ENCODE results near the gene PDXP. TPM values are rescaled to one million over a fixed set of nuclear protein-coding genes. Genes with fewer than 3 reads are reported as not detected.

Gene PDXP
- total RNA-seq, 4 donors from 2014 or later: 10.3 to 28.7 (median 16.6) TPM

- ATAC-seq (no peak), DNase-seq (no peak)
- Histone ChIP-seq H3K27ac (peak overlapping the region in 2 of 4 donors; percentile 13 to 20), H3K4me3 (no peak overlapping the region), H3K9me3 (no peaks in the 10 kb centered on the region), H3K27me3 (no peaks in the 10 kb centered on the region), H3K4me1 (peaks cover 22 to 26% of the 10 kb centered on the region in 2 donors), H3K36me3 (peaks cover 0 to 27% of the 10 kb centered on the region in 2 donors)
- in situ Hi-C loops (cut with MboI; ENCODE audit: low sequenced_read_pairs in 4 of 4): loop anchor here in 3 of 4 donors (5.0 to 10.0 kb wide), 2 partner anchors 34 to 56 kb away; no protein-coding TSS in a partner anchor
- intact Hi-C loops (cut with DNase I; ENCODE audit: low total_unique reads): loop anchor here (1.0 kb wide), 1 partner anchor 38 kb away; no protein-coding TSS in a partner anchor
- TF ChIP-seq, protein P1, sequence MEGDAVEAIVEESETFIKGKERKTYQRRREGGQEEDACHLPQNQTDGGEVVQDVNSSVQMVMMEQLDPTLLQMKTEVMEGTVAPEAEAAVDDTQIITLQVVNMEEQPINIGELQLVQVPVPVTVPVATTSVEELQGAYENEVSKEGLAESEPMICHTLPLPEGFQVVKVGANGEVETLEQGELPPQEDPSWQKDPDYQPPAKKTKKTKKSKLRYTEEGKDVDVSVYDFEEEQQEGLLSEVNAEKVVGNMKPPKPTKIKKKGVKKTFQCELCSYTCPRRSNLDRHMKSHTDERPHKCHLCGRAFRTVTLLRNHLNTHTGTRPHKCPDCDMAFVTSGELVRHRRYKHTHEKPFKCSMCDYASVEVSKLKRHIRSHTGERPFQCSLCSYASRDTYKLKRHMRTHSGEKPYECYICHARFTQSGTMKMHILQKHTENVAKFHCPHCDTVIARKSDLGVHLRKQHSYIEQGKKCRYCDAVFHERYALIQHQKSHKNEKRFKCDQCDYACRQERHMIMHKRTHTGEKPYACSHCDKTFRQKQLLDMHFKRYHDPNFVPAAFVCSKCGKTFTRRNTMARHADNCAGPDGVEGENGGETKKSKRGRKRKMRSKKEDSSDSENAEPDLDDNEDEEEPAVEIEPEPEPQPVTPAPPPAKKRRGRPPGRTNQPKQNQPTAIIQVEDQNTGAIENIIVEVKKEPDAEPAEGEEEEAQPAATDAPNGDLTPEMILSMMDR (IDR thresholded peaks at IDR 0.05 in 4 of 5, conservative IDR thresholded peaks at IDR 0.05 in 1 of 5): no peak
- TF ChIP-seq POLR2A (IDR thresholded peaks at IDR 0.05): no peak
Observed at GRCh38 chr22:37681001-37681424, 22.5 kb downstream of the PDXP start.

DNA sequence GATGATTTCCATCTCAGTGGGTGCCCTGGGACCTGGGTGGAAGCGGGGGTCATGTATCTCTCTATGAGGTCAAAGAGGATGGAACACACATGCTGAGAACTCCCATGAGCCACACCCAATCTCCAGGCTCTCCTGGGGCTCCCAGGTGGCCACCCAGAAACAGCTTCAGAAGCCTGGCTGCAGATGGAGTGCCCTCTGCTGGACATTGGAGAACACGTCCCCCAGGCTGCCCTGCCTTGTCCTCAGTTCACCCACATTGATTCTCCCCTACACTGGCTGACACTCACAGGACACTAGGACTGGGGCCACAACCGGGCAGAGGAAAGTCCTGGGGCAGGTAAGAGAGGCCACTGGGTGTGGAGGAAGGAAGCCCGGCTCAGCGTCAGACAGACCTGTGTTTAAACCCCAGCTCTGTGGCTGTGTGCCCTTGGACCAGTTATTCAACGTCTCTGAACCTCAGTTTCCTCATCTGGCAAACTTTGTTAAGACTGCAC, 23.1 kb downstream of the PDXP start:
- peak overlapping the region in 1 of 4 donors; percentile 20 for H3K27ac ChIP-seq
- H3K4me1 ChIP-seq: peaks cover 16 to 24% of the 10 kb centered on the region in 2 donors
- in situ Hi-C loops (cut with MboI; ENCODE audit: low sequenced_read_pairs in 4 of 4) (loop anchor here in 3 of 4 donors (5.0 to 10.0 kb wide), 2 partner anchors 34 to 57 kb away; no protein-coding TSS in a partner anchor), intact Hi-C loops (cut with DNase I; ENCODE audit: low total_unique reads) (loop anchor here (1.0 kb wide), 1 partner anchor 38 kb away; no protein-coding TSS in a partner anchor)
- ATAC-seq: peak; percentile 44 to 53
- H3K36me3 ChIP-seq: peaks cover 0 to 27% of the 10 kb centered on the region in 2 donors
- DNase-seq: peak; percentile 43 to 69
- no peak for TF ChIP-seq POLR2A (IDR thresholded peaks at IDR 0.05)
- TF ChIP-seq, protein P1 (IDR thresholded peaks at IDR 0.05 in 4 of 5, conservative IDR thresholded peaks at IDR 0.05 in 1 of 5): peak; percentile 84 to 93 (median 91)
- no peaks in the 10 kb centered on the region for H3K9me3 ChIP-seq
- no peaks in the 10 kb centered on the region for H3K27me3 ChIP-seq
- no peak overlapping the region for H3K4me3 ChIP-seq

DNA sequence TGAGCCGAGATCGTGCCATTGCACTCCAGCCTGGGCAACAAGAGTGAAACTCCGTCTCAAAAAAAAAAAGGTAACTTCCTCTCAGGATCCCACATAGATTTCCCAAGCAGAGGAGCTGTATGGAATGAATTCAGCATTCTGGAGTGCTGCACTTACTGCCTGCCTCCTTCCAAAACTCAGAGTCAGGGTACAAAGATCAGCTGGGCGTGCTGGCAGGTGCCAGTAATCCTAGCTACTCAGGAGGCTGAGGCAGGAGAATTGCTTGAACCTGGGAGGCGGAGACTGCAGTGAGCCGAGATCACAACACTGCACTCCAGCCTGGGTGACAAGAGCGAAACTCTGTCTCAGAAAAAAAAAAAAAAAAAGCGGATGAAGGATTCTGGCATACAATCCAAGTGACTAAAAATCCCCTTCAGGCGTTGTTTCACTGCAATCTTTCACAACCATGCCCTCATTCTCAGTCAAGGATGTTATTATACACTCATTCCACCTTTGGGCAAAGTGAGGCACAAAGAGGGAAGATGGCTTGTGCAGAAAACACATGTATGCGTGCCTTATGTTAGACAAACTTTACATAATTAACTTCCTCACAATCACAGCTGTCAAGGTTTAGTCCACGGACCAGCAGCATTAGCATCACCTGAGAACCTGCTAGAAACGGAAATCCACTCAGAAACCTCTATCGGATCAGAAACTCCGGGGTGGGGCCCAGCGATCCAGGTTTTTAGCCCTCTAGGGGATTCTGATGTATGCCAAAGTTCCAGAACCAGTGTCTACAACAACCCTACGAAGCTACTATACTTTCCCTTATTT, 26.5 kb downstream of the PDXP start:
- ATAC-seq (no peak), DNase-seq (no peak)
- in situ Hi-C loops (cut with MboI; ENCODE audit: low sequenced_read_pairs in 4 of 4): loop anchor here in 3 of 4 donors (5.0 to 10.0 kb wide), 2 partner anchors 38 to 60 kb away; no protein-coding TSS in a partner anchor
- H3K4me3 ChIP-seq: no peak overlapping the region
- H3K9me3 ChIP-seq: no peaks in the 10 kb centered on the region
- no peaks in the 10 kb centered on the region for H3K27me3 ChIP-seq
- H3K27ac ChIP-seq: no peak overlapping the region
- H3K4me1 ChIP-seq: peaks cover 17 to 20% of the 10 kb centered on the region in 2 donors
- intact Hi-C loops (cut with DNase I; ENCODE audit: low total_unique reads): no loop called here
- no peak for TF ChIP-seq POLR2A (IDR thresholded peaks at IDR 0.05)
- TF ChIP-seq, protein P1 (IDR thresholded peaks at IDR 0.05 in 4 of 5, conservative IDR thresholded peaks at IDR 0.05 in 1 of 5): no peak
- peaks cover 0 to 23% of the 10 kb centered on the region in 2 donors for H3K36me3 ChIP-seq

GRCh38 chr22:37686002-37686982, 27.8 kb downstream of the PDXP start, which contains the start of gene NOL12:
NOL12 (plus strand) TSS chr22:37686343; CDS start chr22:37686393, 50 bp downstream.
- TF ChIP-seq, protein P1 (IDR thresholded peaks at IDR 0.05 in 4 of 5, conservative IDR thresholded peaks at IDR 0.05 in 1 of 5): no peak
- TF ChIP-seq POLR2A (IDR thresholded peaks at IDR 0.05): peak; percentile 28 to 45
- H3K9me3 ChIP-seq: no peaks in the 10 kb centered on the region
- ATAC-seq (peak; percentile 93 to 95), DNase-seq (peak; percentile 64 to 78)
- peaks cover 16 to 18% of the 10 kb centered on the region in 2 donors for H3K4me1 ChIP-seq
- peak within 1 kb of the TSS; percentile 96 to 100 (median 96) for H3K4me3 ChIP-seq
- intact Hi-C loops (cut with DNase I; ENCODE audit: low total_unique reads): no loop called here
- no peaks in the 10 kb centered on the region for H3K27me3 ChIP-seq
- in situ Hi-C loops (cut with MboI; ENCODE audit: low sequenced_read_pairs in 4 of 4): loop anchor here in 1 of 4 donors (10.0 kb wide), 1 partner anchor 61 kb away; no protein-coding TSS in a partner anchor
- H3K27ac ChIP-seq: peak within 1 kb of the TSS; percentile 91 to 99 (median 96)
- peaks cover 0 to 33% of the 10 kb centered on the region in 2 donors for H3K36me3 ChIP-seq
